Peyer's patch (tissue), 4 donors: ENCODE measurements around the gene BEST1. TPM values are rescaled to one million over a fixed set of nuclear protein-coding genes. Genes with fewer than 3 reads are reported as not detected.

Experiments
- DNase-seq, 3 donors: peaks; one replicate each; pipeline ENCODE4 v3.0.0-alpha.2; 2017 to 2019
- H3K27ac ChIP-seq, 4 donors: fragments of 200-600 bp; sonication (generic); one replicate each; pipeline ENCODE4 v1.5.1; 2016 to 2019
- H3K27me3 ChIP-seq, 2 donors: fragments of 200-600 bp; sonication (generic); one replicate each; pipeline ENCODE4 v1.5.1; 2019
- H3K36me3 ChIP-seq, 3 donors: fragments of 200-600 bp; sonication (generic); one replicate each; pipeline ENCODE4 v1.5.1; 2016 to 2019
- H3K4me1 ChIP-seq, 4 donors: fragments of 200-600 bp; sonication (generic); one replicate each; pipeline ENCODE4 v1.5.1; 2016 to 2019
- H3K4me3 ChIP-seq, 4 donors: fragments of 200-600 bp; sonication (generic); 1 replicate in 3 of 4; 2 replicates in 1 of 4; pipeline ENCODE4 v1.5.1; 2016 to 2019; ENCODE audit warnings: mild to moderate bottlenecking in 1 of 4
- H3K9me3 ChIP-seq, 4 donors: fragments of 200-600 bp; sonication (generic); one replicate each; pipeline ENCODE4 v1.5.1; 2016 to 2019; ENCODE audit warnings: mild to moderate bottlenecking in 1 of 4
- CTCF ChIP-seq, 6 experiments: fragments of 450-650 bp in 4 of 6; fragments of 200-600 bp in 2 of 6; sonication (generic) in 1 of 6; IDR thresholded peaks; one replicate each; pipeline ENCODE4 v1.5.1; 2017 to 2019; ENCODE audit warnings: antibody characterized with exemption in 6 of 6, mild to moderate bottlenecking in 3 of 6, moderate library complexity in 1 of 6
- POLR2A ChIP-seq, 2 donors: fragments of 450-650 bp; IDR thresholded peaks; one replicate each; pipeline ENCODE4 v1.5.1; 2017; ENCODE audit warnings: antibody characterized with exemption in 2 of 2, mild to moderate bottlenecking in 2 of 2, moderate library complexity in 2 of 2
- total RNA-seq, 4 donors: library from RNA; depleted of rRNA; stranded (reverse); fragments of >200 nt; gene quantifications; one replicate each; pipeline ENCODE4 v1.1.0, GENCODE V29; 2016

Gene BEST1
- total RNA-seq, 4 donors from 2014 or later = 0.47 to 4.1 (median 2.3) TPM

- DNase-seq = no peak
- no peak overlapping the region for H3K27ac ChIP-seq
Measured at GRCh38 chr11:61945191-61945590, 5.0 kb upstream of the BEST1 start.

GRCh38 chr11:61946894-61947293, 3.3 kb upstream of the BEST1 start:
- TF ChIP-seq CTCF (IDR thresholded peaks at IDR 0.05) (no peak), POLR2A (IDR thresholded peaks at IDR 0.05) (no peak)
- Histone ChIP-seq H3K4me3 (no peak overlapping the region), H3K4me1 (no peaks in the 10 kb centered on the region), H3K27me3 (no peaks in the 10 kb centered on the region), H3K36me3 (no peaks in the 10 kb centered on the region), H3K9me3 (no peaks in the 10 kb centered on the region), H3K27ac (no peak overlapping the region)
- DNase-seq = no peak

More at GRCh38 chr11:61945191-61945590, 5.0 kb upstream of the BEST1 start:
- TF ChIP-seq CTCF (IDR thresholded peaks at IDR 0.05) = no peak
- no peak for TF ChIP-seq POLR2A (IDR thresholded peaks at IDR 0.05)
- no peaks in the 10 kb centered on the region for H3K27me3 ChIP-seq
- H3K4me1 ChIP-seq = no peaks in the 10 kb centered on the region
- H3K36me3 ChIP-seq = no peaks in the 10 kb centered on the region
- no peaks in the 10 kb centered on the region for H3K9me3 ChIP-seq
- no peak overlapping the region for H3K4me3 ChIP-seq

- Histone ChIP-seq H3K9me3 (no peaks in the 10 kb centered on the region), H3K27me3 (no peaks in the 10 kb centered on the region), H3K4me1 (no peaks in the 10 kb centered on the region), H3K27ac (no peak overlapping the region), H3K4me3 (no peak overlapping the region), H3K36me3 (no peaks in the 10 kb centered on the region)
- peak; percentile 80 to 92 (median 80) for DNase-seq
- peak; percentile 80 to 95 (median 92) for TF ChIP-seq CTCF (IDR thresholded peaks at IDR 0.05)
- no peak for TF ChIP-seq POLR2A (IDR thresholded peaks at IDR 0.05)
Measured at GRCh38 chr11:61947486-61948210, 2.5 kb upstream of the BEST1 start.

GRCh38 chr11:61948505-61948904, 1.6 kb upstream of the BEST1 start:
- H3K27me3 ChIP-seq = no peaks in the 10 kb centered on the region
- H3K27ac ChIP-seq = no peak overlapping the region
- DNase-seq = no peak
- no peaks in the 10 kb centered on the region for H3K9me3 ChIP-seq
- H3K4me1 ChIP-seq = no peaks in the 10 kb centered on the region
- TF ChIP-seq POLR2A (IDR thresholded peaks at IDR 0.05) (no peak), CTCF (IDR thresholded peaks at IDR 0.05) (no peak)
- H3K4me3 ChIP-seq = no peak overlapping the region
- H3K36me3 ChIP-seq = no peaks in the 10 kb centered on the region

- Histone ChIP-seq H3K36me3 (no peaks in the 10 kb centered on the region), H3K9me3 (no peaks in the 10 kb centered on the region), H3K27ac (peak overlapping the region in 1 of 4 donors; percentile 27), H3K4me3 (no peak overlapping the region), H3K4me1 (no peaks in the 10 kb centered on the region), H3K27me3 (no peaks in the 10 kb centered on the region)
- peak in 1 of 3 donors; percentile 75 for DNase-seq
- TF ChIP-seq CTCF (IDR thresholded peaks at IDR 0.05) (no peak), POLR2A (IDR thresholded peaks at IDR 0.05) (no peak)
Measured at GRCh38 chr11:61949169-61950034, 749 bp upstream of the BEST1 start.
